GM11168 (cell line): ENCODE measurements around the gene EHF.

Experiments
- in situ Hi-C: fragments of 300-500 bp; cut with MboI; formaldehyde crosslinking; loops from one replicate; pipeline ENCODE4 v1.12.0; 2022; ENCODE audit warnings: low sequenced_read_pairs; ENCODE audit not compliant: unreplicated experiment

Gene EHF

DNA sequence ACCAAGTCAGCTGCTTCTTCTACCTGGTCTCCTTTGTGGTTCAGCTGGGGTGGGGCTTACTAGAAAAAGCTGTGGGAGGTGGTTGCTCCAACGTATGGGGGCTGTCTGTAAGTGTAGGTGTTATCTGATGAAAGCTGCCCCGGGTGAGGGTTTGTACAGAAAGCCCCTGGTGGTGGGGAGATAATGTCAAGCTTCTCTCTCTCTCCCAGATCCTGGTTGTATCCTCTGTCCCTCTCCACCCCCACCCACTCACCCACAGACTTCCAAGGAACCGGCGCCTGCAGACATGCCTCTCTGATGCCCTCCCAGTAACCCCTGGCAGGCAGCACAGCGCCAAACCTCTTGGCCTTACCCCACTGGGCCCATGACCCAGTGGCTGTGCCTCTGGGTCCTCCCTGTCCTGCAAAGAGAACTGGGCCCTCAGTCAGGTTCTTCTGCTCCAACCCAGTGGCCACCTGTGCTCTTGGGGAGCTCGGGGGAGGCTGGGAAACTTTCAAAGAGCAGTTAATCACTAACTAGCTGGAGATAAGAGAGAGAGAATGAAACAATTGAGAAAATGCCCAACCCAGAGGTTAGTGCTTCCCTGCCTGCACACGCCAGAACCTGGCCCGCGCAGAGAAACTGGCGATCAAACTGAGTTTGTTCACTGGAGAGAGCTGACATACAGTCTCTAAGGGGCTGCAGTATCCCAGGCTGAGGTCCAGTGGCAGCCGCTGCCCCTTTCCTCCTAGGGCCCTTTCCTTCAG, 20.4 kb upstream of the EHF start:
- in situ Hi-C loops = no loop called here

DNA sequence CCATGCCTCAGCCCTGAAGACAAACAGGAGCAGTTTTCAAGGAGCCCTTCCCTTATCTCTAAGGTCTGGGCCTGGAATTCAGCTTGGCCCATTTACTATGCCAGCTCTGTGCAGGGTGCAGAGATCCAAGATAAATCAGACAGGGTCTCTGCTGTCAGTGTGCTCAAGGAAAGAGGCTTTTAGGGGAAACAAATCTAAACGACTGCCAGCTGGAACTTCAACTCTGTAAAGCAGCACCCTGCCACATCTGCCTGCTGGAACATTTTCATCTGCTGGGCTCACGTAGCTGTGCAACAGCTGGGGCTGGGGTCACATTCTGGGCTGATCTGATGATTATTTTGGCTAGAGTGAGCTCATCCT, 19.8 kb upstream of the EHF start:
- in situ Hi-C loops = no loop called here

DNA sequence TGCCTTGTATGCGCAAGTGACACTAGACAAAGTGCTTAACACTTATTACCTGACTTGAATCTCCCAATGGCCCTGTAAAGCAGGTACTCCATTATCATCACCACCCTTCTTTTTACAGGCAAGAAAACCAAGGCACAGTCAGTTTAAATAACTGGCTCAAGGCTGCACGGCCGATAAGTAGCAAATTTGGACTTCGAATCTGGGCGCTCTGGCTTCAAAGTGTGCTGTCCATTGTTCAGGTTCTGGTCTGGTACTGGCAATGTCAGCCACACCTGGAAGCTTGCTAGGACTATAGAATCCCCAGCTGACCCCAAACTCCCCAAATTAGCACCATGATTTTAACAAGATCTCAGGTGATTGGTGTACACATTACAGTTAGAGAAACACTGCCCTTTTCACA, 19.3 kb upstream of the EHF start:
- in situ Hi-C loops = no loop called here

DNA sequence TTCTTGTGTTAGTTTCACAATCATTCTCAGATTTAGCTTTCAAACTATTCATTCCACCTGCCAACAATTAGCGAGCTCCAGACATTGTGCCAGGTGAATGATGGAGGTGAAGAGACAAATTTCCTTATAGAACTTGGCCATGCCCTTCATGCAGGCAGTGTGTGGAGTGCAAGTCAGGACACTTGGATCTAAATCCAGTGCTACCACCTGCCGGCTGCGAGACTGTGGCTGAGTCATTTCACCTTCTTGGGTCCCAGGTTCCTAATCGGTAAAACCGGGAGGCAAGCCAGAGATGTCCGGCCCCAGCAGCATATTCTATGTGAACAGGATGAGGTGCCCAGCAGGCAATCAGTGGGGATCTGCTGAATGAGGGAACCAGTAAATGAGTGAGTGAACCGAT, 18.6 kb upstream of the EHF start:
- in situ Hi-C loops = no loop called here

DNA sequence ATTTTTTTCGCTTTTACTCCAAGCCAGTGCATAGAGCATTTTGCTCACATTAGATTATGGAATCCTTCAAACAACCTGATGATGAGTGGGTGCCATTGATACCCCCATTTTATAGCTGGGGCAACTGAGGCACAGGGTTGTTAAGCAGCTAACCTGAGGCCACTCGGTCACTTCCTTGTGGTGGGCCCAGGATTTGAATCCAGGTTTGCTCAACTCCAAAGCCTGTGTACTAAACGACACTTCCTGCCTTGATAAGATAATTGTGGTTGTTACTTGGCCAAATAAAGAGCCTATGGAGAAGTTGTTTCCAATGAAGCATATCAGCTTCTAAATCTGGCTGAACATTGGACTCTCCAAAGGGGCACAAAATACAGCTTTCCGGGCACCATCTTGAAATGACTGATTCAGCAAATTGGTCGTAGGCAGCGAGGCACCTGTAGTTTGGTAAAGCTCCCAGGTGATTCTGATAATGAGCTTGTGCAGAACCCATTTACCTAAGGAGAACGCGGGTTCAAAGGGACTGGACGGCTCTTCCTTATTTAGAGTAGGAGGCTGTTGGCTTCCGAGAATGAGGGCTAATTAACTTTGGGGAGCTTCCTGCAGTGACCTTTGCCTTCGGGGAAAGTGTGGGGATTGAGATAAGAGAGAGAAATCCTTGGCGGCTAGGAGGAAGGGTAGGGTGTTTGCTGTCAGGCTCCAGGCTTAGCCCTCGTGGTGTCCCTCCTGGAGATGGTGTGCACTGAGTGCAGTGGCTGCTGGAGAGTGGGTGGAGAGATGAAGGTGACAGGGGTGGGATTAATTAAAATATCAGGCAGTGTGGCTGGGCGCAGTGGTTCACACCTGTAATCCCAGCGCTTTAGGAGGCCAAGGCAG, 17.5 kb upstream of the EHF start:
- in situ Hi-C loops = no loop called here

DNA sequence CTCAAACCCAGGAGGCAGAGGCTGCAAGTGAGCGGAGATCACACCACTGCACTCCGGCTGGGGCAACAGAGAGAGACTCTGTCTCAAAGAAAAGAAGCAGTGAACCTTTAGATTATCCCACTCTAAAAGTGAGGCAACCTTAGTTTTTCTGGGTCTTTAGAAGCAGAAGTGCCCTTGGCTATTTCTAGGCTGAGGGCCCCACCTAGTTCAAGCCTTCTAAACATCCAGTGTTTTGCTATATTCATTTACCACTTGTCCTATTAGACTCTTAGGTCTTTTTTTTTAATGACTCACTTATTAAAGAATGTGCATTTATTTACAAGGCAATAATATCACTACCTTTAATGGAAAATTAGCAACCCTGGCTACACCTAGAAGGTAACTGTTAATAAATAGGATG, 16.7 kb upstream of the EHF start:
- in situ Hi-C loops = no loop called here

DNA sequence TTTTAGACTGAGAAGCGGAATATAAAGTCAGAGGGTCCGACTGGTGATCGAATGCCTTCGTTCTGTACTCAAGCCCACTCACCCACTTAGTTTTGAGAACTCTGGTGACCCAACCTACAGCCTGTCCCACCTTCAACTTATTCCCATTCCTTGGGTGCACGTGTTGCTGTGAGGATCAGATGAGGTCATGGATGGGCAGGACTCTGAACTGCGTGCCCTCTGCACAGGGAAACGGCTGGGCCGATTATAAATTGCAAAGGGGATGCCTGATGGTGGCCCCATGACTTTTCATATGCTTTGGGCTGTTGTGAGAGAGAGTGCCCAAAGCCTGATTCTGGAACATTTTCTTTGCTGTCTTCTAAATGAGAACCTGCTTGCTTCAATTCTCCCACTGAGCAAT, 16.0 kb upstream of the EHF start:
- in situ Hi-C loops = no loop called here

DNA sequence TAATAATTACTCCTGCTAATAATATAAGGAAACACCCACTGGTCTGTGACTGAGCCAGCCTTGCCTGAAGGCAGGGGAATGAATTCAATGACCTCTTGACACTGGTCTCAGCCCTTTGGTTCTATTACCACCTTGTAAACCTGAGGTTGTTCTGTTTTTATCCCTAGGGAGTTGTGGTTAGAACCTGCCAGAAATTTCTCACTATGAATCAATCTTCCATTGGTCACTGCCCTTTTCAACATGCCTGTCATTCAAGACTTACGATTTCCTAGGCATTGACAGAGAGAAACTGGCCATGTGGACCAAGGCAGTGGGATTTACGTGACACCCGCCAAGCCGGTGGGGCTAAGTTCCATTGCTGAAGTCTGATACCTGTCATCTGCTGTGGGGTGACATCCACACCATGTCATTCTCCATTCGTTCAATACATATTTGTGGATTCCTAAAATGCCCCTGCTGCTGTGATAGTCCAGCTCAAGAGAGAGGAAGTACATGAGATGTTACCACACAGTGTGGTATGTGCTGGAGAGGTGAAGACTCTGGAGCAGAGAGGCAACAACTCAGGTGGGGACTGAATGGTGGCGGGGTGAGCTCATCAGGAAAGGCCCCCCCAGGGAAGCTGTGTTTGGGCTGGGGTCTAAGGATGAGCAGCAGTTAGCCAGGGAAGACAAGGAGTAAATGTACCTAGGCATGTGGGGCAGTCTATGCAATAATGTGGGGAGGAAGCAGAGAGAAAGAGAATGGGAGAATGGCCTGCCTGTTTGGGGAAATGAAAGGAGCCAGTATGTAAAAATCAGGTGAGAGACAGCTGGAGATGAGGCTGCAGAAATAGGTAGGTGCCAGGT, 15.2 kb upstream of the EHF start:
- in situ Hi-C loops = no loop called here

DNA sequence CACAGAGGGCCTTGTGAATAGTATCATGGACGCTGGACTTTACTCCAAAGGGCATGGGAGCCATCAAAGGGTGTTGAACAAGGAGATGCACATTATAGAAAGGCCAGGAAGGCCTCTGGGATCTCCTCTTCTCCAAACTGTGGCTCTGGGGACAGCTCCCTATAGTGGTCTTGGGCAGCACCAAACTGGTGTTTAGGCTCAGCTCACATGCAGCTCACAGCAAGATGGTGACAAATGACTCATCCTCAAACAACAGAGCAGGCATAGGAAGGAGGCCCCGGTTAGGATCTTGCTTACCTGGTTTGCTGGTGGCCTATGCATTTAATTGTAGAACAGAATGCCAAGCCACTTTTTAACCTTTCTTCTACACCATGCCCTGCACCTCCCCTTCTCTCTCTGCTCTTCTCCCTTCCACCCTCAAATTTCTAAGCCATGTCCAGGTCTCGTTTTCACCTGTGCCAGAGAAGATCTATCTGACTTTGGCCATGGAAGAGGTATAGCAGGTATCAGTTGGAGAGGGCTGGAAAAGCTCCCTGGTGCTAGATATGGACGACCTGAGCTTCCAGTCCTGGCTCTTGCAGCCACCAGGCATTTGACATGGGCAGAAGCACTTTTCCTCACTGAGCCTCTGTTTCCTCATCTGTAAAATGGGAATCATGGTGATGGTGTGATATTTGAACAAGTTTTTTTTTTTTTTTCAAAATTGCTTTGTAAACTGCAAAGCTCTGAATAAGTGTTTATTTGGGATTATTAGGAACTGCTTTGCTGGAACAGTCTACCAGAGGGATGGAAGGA, 14.4 kb upstream of the EHF start:
- in situ Hi-C loops = no loop called here

DNA sequence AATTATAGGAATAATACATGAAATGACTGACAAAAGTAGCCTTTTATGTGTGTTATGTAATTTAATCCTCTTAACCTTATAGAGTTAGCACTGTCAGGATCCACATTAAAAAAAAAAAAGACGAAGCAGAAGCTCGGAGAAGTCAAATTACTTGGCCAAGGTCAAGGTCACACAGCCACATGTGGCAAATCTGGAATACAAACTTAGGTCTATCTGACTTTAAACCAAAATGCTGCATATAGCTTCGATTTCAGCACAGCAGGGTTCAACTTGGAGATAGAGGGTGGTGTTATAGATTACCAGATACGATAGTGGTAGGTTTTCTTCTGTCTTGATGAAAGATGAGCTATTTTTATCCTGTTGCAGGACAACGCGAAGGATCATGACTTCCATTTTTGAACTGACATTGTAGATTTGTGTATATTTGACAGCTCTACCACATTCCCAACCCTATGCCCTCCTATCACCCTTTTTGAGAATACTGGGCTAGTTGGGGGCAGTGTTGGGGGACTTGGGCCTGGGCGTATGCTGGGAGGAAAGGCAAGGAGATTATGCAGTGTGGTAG, 11.6 kb upstream of the EHF start:
- in situ Hi-C loops = no loop called here

DNA sequence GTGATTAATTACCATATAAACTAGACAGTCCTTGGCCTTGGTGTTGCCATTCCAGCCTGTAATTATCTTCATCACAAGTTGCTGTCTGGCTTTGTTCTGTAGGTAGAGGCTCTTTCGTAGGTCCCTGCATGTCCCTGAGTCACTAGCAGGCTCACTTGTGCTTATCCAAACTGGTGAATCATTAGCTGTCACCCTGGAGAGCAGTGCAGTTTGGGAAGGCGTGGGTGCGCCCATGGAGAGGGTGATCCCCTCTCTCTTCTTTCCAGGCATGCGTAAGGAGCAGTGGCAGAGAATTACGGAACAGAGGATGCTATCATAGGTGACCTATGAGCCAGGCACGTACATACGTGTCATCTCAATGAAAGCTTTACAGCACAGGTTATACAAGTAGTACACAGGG, 11.0 kb upstream of the EHF start:
- in situ Hi-C loops = no loop called here

DNA sequence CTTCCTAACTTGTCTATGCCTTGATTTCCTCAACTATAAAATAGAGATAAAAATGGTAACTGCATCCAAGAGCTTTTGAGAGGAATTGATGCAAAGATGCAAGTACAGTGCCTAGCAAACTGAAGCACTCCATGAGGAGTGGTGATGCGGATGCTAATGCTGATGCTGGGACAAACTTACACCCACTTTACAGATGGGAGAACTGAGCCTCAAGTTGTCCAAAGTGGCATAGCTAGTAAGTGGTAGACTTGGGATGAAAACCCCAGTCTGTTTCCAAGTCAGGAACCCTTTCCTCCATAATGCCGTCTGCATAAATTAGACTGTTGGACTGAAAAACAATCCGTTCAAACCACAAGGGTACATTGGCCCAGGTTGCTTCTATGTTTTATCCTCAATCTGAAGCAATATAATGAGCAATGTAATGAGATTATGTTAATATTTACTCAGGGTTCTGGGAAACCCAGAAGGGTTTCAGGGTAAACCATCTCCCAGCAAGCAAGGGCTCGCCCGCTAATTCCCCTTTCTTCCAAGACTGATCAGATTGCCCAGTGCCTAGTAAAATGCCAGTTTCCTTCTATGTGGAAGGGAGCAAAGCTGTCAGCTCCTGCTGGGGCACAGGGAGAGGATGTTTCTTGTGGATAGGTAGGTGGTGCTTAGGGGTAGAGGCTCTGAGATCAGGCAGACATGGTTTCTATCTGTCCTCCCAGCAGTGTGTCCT, 10.4 kb upstream of the EHF start:
- in situ Hi-C loops = no loop called here

DNA sequence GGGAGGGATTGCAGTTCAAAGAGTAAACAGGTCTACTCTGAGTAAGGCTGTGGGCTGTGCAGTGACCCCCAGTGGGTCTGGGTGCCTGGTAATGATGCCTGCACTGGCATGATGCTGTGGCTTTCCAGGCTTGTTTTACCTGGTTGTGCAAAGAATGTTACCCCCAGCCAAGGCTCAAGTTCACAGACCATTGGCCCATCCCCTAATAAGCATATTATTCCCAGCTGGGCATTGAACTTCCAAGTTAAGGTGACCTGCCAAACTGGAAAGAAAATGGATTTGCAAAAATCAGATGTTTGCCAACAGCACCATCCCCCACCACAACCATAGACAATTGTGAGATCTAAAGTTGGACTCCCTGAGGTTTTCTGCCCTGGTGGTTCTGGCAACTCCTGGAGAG, 7.9 kb upstream of the EHF start:
- in situ Hi-C loops = no loop called here

DNA sequence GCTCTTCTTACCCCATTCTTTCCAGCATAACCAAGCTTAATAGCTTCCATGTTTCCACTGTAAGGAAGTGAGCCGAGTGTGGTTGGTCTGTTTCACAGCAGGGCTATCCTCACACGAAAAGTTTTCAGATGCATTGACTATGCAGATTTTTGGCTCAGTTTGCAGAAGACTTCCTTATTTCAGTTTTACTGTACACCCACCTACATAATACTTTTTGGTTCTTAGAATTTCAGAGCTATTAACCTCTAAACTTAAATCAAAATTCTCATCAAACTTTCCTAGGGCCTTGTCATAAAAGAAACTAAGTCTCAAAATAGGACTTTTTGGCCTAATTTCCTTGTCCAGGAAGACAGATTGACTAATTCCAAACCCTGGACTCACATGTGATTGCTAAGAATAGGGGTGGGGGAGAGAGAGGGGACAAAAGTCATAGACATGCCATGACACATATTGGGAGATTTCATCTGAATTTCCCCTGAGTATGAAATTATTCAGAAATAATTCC, 7.3 kb upstream of the EHF start:
- in situ Hi-C loops = no loop called here

DNA sequence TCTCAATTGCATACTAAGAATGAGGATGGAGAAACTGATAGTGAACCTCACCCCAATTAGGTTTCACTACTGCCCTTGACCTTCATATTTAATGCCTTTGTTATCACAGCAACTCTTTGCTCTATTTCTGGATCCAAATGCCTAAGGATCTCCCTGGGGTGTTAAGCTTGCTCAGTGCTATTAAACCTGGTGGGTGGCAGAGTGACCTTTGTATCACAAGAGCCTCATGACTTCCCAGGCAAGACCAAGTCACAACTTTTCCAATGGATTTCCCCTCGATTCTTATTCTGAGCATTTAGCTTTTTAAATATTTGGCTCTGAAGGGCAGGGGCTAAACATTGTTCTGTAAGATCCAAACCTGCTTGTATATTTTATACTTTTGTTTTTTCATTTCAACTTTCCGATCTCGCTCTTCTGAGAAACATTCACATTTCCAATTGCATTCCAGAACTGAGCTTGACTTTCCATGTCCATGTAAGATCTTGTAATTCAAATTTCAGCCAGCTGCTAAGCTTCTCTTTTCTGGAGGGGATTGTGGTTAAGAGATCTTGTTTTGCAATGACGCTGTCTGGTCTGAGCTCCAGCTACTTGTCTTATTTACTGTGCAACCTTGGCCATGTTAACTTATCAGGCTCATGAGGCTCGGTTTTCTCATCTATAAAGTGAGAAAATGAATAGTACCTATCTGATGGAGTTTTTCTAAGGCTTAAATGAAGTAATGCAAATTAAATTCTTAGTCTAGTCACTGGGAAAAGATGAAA, 6.4 kb upstream of the EHF start:
- in situ Hi-C loops = no loop called here

DNA sequence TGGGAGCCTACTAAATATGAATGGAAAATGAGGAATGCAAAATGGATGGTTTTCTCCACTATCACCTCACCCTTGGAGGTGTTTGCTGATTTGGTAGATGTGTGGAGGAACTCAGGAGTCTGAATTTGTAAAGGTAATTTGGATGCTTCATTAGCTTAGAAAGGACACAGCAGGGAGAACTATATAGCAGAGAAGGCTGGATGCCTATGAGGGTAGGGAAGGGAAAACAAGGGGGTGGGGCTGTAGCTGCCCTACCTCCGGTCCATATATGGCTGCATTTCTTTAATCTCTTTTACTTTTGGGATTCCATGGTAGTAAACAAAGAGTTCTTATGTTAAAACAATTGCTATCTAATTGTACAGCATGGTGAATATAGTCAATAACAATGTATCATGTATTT, 4.8 kb upstream of the EHF start:
- in situ Hi-C loops = no loop called here

DNA sequence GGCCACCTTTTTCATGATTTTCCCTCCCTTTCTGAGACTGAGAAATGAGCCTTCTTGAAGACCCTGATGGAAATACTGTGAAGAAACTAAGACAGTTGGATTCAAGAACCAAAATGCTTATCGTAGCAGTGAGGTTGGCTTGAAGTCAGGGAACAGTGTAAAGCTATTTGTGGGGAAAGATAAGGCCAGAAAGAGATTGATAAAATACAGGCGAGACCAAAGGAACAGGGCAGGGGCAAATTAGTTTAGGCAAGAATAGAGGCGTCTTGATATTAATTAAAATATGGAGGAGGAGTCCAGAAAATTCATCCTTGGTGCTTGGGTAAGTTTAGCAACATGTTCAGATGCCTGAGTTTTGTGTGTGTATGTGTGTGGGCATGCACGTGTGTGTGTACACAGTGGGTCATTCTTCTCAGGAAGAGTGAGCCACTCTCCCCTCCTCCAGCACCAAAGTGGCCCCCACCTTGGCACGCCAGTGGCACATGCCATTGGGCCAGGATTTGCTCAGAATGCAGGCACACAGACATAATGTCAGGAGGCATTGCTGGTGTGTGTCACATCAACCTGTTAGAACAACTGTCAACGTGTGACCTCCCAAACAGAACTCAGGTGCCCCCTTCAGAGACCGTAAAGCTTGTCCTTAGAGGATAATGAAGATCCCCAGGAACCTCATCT, 3.9 kb upstream of the EHF start:
- in situ Hi-C loops = no loop called here

DNA sequence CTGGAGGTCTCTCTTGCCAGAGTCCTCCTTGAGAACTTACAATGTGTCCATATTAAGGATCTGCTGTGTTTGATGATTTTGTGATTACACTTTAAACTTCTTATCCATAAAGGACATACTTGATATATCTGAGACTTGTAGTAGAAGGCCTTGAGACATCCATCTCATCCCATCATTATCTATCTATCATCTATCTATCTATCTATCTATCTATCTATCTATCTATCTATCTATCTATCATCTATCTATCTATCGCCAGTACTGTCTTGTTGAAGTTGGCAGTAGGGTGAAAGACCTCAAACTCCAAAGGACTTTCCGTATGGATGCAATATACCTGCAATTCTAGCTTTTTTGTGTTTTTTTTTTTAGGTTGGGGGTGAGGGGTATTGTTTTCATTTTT, 2.5 kb upstream of the EHF start:
- in situ Hi-C loops = no loop called here
